Rectal smooth muscle tissue (tissue), 1 donor: ENCODE data around the gene SELL.
"Not testable (repeated sequence)": the region's sequence is repeated elsewhere in the genome, so short reads cannot be mapped to it uniquely, and the experiment has no call there.

ENCODE experiments used
- H3K27ac ChIP-seq: one replicate; pipeline ENCODE4 v1.7.0; 2013; ENCODE audit warnings: low read depth, low read length, inconsistent platforms
- H3K27me3 ChIP-seq: one replicate; pipeline ENCODE4 v1.7.0; 2013; ENCODE audit warnings: low read length; ENCODE audit not compliant: control insufficient read depth, insufficient read depth
- H3K36me3 ChIP-seq: one replicate; pipeline ENCODE4 v1.7.0; 2013; ENCODE audit warnings: low read length; ENCODE audit not compliant: control insufficient read depth, insufficient read depth
- H3K4me1 ChIP-seq: one replicate; pipeline ENCODE4 v1.7.0; 2013; ENCODE audit warnings: low read length; ENCODE audit not compliant: control insufficient read depth, insufficient read depth
- H3K4me3 ChIP-seq: one replicate; pipeline ENCODE4 v1.7.0; 2013; ENCODE audit warnings: low read length
- H3K9ac ChIP-seq: one replicate; pipeline ENCODE4 v1.7.0; 2013; ENCODE audit warnings: low read length

SELL gene

DNA sequence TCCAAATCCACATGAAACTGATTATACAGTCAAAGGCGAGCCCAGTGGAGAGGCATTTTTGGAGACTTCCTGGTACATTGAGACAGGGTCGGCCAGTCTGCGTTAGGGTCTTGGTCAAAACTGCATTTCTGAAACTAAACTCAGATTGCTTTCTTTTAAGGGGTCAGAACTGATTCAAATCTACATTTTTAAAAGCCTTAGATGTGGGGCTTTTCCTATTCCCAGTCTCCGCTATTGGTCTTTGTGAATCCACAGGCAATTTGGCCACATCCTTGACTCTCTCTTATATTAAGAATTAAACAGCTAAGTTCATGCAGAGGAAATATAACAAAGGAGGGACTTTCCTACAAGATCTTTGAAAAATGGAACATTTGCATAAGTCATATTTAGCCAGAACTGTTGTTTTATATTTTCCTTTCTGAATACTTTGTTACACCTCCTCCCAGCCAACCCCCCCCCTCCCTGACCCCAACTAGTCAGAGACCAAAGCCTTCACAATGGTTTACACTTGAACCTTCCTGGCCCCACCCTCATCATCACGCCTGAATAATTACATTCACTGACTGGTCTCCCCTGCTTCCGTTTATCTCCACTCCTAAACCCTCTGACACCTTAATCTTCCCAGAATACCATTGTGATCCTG, 30.9 kb downstream of the SELL start:
- Histone ChIP-seq H3K9ac (no peak overlapping the region), H3K27ac (no peak overlapping the region), H3K27me3 (no peaks in the 10 kb centered on the region), H3K4me3 (no peak overlapping the region), H3K36me3 (no peaks in the 10 kb centered on the region), H3K4me1 (no peaks in the 10 kb centered on the region)

- H3K9ac ChIP-seq, result no peak overlapping the region
- H3K36me3 ChIP-seq, result no peaks in the 10 kb centered on the region
- no peak overlapping the region for H3K4me3 ChIP-seq
- no peak overlapping the region for H3K27ac ChIP-seq
- H3K4me1 ChIP-seq, result no peaks in the 10 kb centered on the region
- no peaks in the 10 kb centered on the region for H3K27me3 ChIP-seq
Observed at GRCh38 chr1:169679692-169680091, 31.7 kb downstream of the SELL start.

DNA sequence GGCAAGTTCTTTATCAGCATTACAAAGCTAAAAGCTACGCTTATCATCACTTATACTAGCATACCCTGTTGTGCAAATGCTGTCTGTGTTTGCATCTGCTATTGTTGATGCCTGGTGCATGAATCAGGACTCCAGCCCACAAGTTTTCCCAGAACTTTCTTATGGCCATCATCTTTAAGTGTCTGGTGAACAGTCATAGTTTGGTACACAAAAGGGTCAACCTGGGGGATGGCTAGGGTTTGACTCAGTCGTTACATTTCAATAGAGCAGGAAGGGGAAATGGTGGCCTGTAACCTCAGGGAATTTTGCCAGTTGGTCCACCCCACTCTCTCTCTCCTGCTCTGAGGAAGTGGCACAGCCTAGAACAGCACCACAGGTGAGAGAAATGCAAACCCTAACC, 35.4 kb downstream of the SELL start:
- H3K4me1 ChIP-seq, result no peaks in the 10 kb centered on the region
- no peak overlapping the region for H3K27ac ChIP-seq
- no peak overlapping the region for H3K4me3 ChIP-seq
- H3K9ac ChIP-seq, result no peak overlapping the region
- H3K27me3 ChIP-seq, result no peaks in the 10 kb centered on the region
- no peaks in the 10 kb centered on the region for H3K36me3 ChIP-seq

- H3K36me3 ChIP-seq, result no peaks in the 10 kb centered on the region
- no peak overlapping the region for H3K27ac ChIP-seq
- no peaks in the 10 kb centered on the region for H3K27me3 ChIP-seq
- no peak overlapping the region for H3K4me3 ChIP-seq
- no peaks in the 10 kb centered on the region for H3K4me1 ChIP-seq
- no peak overlapping the region for H3K9ac ChIP-seq
Observed at GRCh38 chr1:169670836-169671235, 40.6 kb downstream of the SELL start.

DNA sequence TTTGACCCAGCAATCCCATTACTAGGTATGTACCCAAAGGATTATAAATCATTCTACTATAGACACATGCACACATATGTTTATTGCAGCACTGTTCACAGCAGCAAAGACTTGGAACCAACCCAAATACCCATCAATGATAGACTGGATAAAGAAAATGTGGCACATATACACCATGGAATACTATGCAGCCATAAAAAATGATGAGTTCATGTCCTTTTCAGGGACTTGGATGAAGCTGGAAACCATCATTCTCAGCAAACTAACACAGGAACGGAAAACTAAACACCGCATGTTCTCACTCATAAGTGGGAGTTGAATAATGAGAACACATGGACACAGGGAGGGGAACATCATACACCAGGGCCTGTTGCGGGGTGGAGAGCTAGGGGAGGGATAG, 41.2 kb downstream of the SELL start:
- H3K27ac ChIP-seq, H3K4me1 ChIP-seq, H3K36me3 ChIP-seq, H3K4me3 ChIP-seq, H3K27me3 ChIP-seq, H3K9ac ChIP-seq: not testable (repeated sequence)

- not testable (repeated sequence) for H3K27me3 ChIP-seq, H3K4me3 ChIP-seq, H3K9ac ChIP-seq, H3K4me1 ChIP-seq, H3K27ac ChIP-seq, H3K36me3 ChIP-seq
Observed at GRCh38 chr1:169667699-169668596, 43.5 kb downstream of the SELL start.

GRCh38 chr1:169667227-169667639, 44.2 kb downstream of the SELL start:
- H3K27me3 ChIP-seq, H3K27ac ChIP-seq, H3K9ac ChIP-seq, H3K36me3 ChIP-seq, H3K4me1 ChIP-seq, H3K4me3 ChIP-seq: not testable (repeated sequence)

- not testable (repeated sequence) for H3K36me3 ChIP-seq, H3K9ac ChIP-seq, H3K4me1 ChIP-seq, H3K27me3 ChIP-seq, H3K27ac ChIP-seq, H3K4me3 ChIP-seq
Observed at GRCh38 chr1:169662680-169663079, 48.7 kb downstream of the SELL start.

- H3K27ac ChIP-seq, H3K4me3 ChIP-seq, H3K4me1 ChIP-seq, H3K27me3 ChIP-seq, H3K36me3 ChIP-seq, H3K9ac ChIP-seq: not testable (repeated sequence)
Observed at GRCh38 chr1:169661066-169661465, 50.4 kb downstream of the SELL start.

DNA sequence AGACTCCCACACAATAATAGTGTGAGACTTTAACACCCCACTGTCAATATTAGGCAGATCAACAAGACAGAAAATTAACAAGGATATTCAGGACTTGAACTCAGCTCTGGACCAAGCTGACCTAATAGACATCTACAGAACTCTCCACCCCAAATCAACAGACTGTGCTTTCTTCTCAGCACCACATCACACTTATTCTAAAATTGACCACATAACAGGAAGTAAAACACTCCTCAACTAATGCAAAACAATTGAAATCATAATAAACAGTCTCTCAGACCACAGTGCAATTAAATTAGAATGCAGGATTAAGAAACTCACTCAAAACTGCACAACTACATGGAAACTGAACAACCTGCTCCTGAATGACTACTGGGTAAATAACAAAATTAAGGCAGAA, 52.6 kb downstream of the SELL start:
- H3K27me3 ChIP-seq, H3K9ac ChIP-seq, H3K4me3 ChIP-seq, H3K36me3 ChIP-seq, H3K27ac ChIP-seq, H3K4me1 ChIP-seq: not testable (repeated sequence)

GRCh38 chr1:169653873-169654272, 57.5 kb downstream of the SELL start:
- no peaks in the 10 kb centered on the region for H3K4me1 ChIP-seq
- H3K27ac ChIP-seq, result no peak overlapping the region
- H3K27me3 ChIP-seq, result no peaks in the 10 kb centered on the region

DNA sequence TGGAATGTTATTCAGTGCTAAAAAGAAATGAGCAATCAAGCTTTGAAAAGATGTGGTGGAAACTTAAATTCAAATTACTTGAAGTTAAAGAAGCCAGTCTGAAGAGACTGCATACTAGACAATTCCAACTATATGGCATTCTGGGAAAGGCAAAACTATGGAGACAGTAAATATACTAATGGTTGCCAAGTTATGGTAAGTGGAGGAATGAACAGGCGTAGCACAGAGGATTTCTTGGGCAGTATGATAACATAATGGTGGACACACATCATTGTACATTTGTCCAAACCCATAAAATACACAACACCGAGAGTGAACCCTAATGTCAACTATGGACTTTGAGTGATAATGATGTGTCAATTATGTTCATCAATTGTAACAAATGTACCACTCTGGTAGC, 60.4 kb downstream of the SELL start:
- Histone ChIP-seq H3K36me3 (no peaks in the 10 kb centered on the region), H3K27ac (no peak overlapping the region), H3K4me1 (no peaks in the 10 kb centered on the region)

More at GRCh38 chr1:169653873-169654272, 57.5 kb downstream of the SELL start:
- no peaks in the 10 kb centered on the region for H3K36me3 ChIP-seq
- no peak overlapping the region for H3K9ac ChIP-seq
- no peak overlapping the region for H3K4me3 ChIP-seq

GRCh38 chr1:169650551-169650950, 60.9 kb downstream of the SELL start:
- Histone ChIP-seq H3K4me3 (no peak overlapping the region), H3K9ac (no peak overlapping the region), H3K4me1 (no peaks in the 10 kb centered on the region)

More for the DNA sequence above, 60.4 kb downstream of the SELL start:
- no peak overlapping the region for H3K4me3 ChIP-seq
- no peak overlapping the region for H3K9ac ChIP-seq
- no peaks in the 10 kb centered on the region for H3K27me3 ChIP-seq

More at GRCh38 chr1:169650551-169650950, 60.9 kb downstream of the SELL start:
- Histone ChIP-seq H3K36me3 (no peaks in the 10 kb centered on the region), H3K27me3 (no peaks in the 10 kb centered on the region), H3K27ac (no peak overlapping the region)
